SK-N-SH (cell line): ENCODE data around the gene PTPN9. TPM values are rescaled to one million over a fixed set of nuclear protein-coding genes. Genes with fewer than 3 reads are reported as not detected.

Source experiments
- CTCF ChIA-PET: fragments of 300-600, 350-600 bp; formaldehyde crosslinking; extraction: SDS; loops from one replicate; lab custom pipeline; 2021; lab: Yijun Ruan, JAX
- POLR2A ChIA-PET: fragments of 350-600 bp; sonication (Branson Sonifier 250); formaldehyde crosslinking; extraction: SDS; loops from one replicate; lab custom pipeline; 2020; ENCODE audit warnings: antibody characterized with exemption, inconsistent platforms; lab: Yijun Ruan, JAX
- DNase-seq: peaks from one replicate; pipeline ENCODE4 v3.0.0; 2012
- H2AFZ ChIP-seq: fragments of 200-600 bp; sonication (generic); 2 replicates; pipeline ENCODE4 v1.8.1; 2016; ENCODE audit warnings: antibody characterized with exemption, mild to moderate bottlenecking, low read depth
- H3F3A ChIP-seq: fragments of 200-600 bp; sonication (generic); replicated peaks from 2 replicates; pipeline ENCODE3; 2016; ENCODE audit warnings: antibody characterized with exemption, mild to moderate bottlenecking; ENCODE audit not compliant: insufficient read depth
- H3K27ac ChIP-seq, 2 experiments: fragments of 200-500 bp in 1 of 2; fragments of 200-600 bp in 1 of 2; sonication (Bioruptor generic) in 1 of 2; sonication (generic), shearing (Covaris generic) in 1 of 2; 2 replicates each; pipeline versions ENCODE4 v1.5.1 to v1.6.1; 2014 to 2016; ENCODE audit warnings: low read depth in 2 of 2, inconsistent platforms in 1 of 2, low read length in 1 of 2, mild to moderate bottlenecking in 1 of 2, mixed read lengths in 1 of 2
- H3K27me3 ChIP-seq: fragments of 200-600 bp; sonication (generic), shearing (Covaris generic); 2 replicates; pipeline ENCODE4 v1.6.1; 2016; ENCODE audit warnings: mixed run types; ENCODE audit not compliant: insufficient read depth
- H3K36me3 ChIP-seq, 2 experiments: fragments of 200-500 bp in 1 of 2; fragments of 200-600 bp in 1 of 2; sonication (Bioruptor generic) in 1 of 2; sonication (generic) in 1 of 2; replicated peaks in 1 of 2; 2 replicates each; pipeline versions ENCODE3 to v1.5.1; 2014 to 2016; ENCODE audit warnings: low read length in 1 of 2, mild to moderate bottlenecking in 1 of 2; ENCODE audit not compliant: insufficient read depth in 2 of 2, control insufficient read depth in 1 of 2
- H3K4me1 ChIP-seq, 2 experiments: fragments of 200-500 bp in 1 of 2; fragments of 200-600 bp in 1 of 2; sonication (Bioruptor generic) in 1 of 2; sonication (generic), shearing (Covaris generic) in 1 of 2; 2 replicates each; pipeline versions ENCODE4 v1.5.1 to v1.6.1; 2014 to 2016; ENCODE audit warnings: low read depth in 1 of 2, low read length in 1 of 2, mixed run types in 1 of 2; ENCODE audit not compliant: insufficient read depth in 2 of 2, control insufficient read depth in 1 of 2
- H3K4me2 ChIP-seq: fragments of 200-600 bp; sonication (generic), shearing (Covaris generic); 2 replicates; pipeline ENCODE4 v1.6.1; 2017; ENCODE audit warnings: mixed run types
- H3K4me3 ChIP-seq, 2 experiments: fragments of 200-500 bp in 1 of 2; fragments of 200-600 bp in 1 of 2; sonication (Bioruptor generic) in 1 of 2; sonication (generic), shearing (Covaris generic) in 1 of 2; 2 replicates each; pipeline versions ENCODE4 v1.5.1 to v1.8.1; 2014 to 2016; ENCODE audit warnings: low read depth in 2 of 2, inconsistent platforms in 1 of 2, low read length in 1 of 2, mild to moderate bottlenecking in 1 of 2, mixed read lengths in 1 of 2, moderate library complexity in 1 of 2
- H3K79me2 ChIP-seq: fragments of 200-600 bp; sonication (generic); 2 replicates; pipeline ENCODE4 v1.8.1; 2017; ENCODE audit warnings: mild to moderate bottlenecking; ENCODE audit not compliant: insufficient read depth
- H3K9ac ChIP-seq: fragments of 200-600 bp; sonication (generic); 2 replicates; pipeline ENCODE4 v1.6.1; 2017; ENCODE audit warnings: mixed run types
- H3K9me2 ChIP-seq: fragments of 200-600 bp; sonication (generic); 2 replicates; pipeline ENCODE4 v1.6.1; 2017; ENCODE audit warnings: mixed run types
- H3K9me3 ChIP-seq: fragments of 200-600 bp; sonication (generic); 2 replicates; pipeline ENCODE4 v1.6.1; 2017; ENCODE audit warnings: mixed run types, mild to moderate bottlenecking, moderate library complexity
- H4K20me1 ChIP-seq: fragments of 200-600 bp; sonication (generic); 2 replicates; pipeline ENCODE4 v1.6.1; 2017; ENCODE audit warnings: mild to moderate bottlenecking, mixed run types; ENCODE audit not compliant: insufficient read depth
- CHD2 ChIP-seq: fragments of 150-350 bp; IDR thresholded peaks from 2 replicates; pipeline ENCODE4 v1.6.1; 2018; ENCODE audit warnings: low read length; ENCODE audit not compliant: partially characterized antibody
- CTCF ChIP-seq: fragments of 200-600 bp; sonication (generic); IDR thresholded peaks from 2 replicates; pipeline ENCODE4 v1.6.1; 2017; ENCODE audit warnings: antibody characterized with exemption, mild to moderate bottlenecking, moderate library complexity
- FOXM1 ChIP-seq: IDR thresholded peaks from 2 replicates; pipeline ENCODE4 v1.4.0; 2012; ENCODE audit warnings: low read depth, mild to moderate bottlenecking
- GATA2 ChIP-seq: sonication (generic); formaldehyde crosslinking; IDR thresholded peaks from 2 replicates; pipeline ENCODE4 v1.5.0; 2020; ENCODE audit warnings: mild to moderate bottlenecking, missing genetic modification reagents
- IRF3 ChIP-seq: fragments of 150-350 bp; IDR thresholded peaks from 2 replicates; pipeline ENCODE4 v1.6.1; 2016; ENCODE audit warnings: mild to moderate bottlenecking, low read depth, low read length
- PBX3 ChIP-seq: IDR thresholded peaks from 2 replicates; pipeline ENCODE4; 2012
- TEAD4 ChIP-seq: IDR thresholded peaks from 2 replicates; pipeline ENCODE4 v1.4.0; 2012; ENCODE audit warnings: mild to moderate bottlenecking, borderline replicate concordance; ENCODE audit not compliant: insufficient read depth
- USF2 ChIP-seq: fragments of 150-350 bp; IDR thresholded peaks from 2 replicates; pipeline ENCODE4 v1.6.1; 2017; ENCODE audit warnings: antibody characterized with exemption, low read length, low read depth, borderline replicate concordance
- YY1 ChIP-seq: IDR thresholded peaks from 2 replicates; pipeline ENCODE4 v1.4.0; 2012; ENCODE audit warnings: low read depth, mild to moderate bottlenecking
- WGBS: methylation state at CpG from one replicate; pipeline ENCODE4 v1.1.6; 2017; ENCODE audit warnings: low lambda C conversion rate; 5-methylcytosine and 5-hydroxymethylcytosine counted together
- polyA plus RNA-seq, 3 experiments: library from polyadenylated mRNA; depleted of rRNA; stranded (reverse); fragments of >200 nt; gene quantifications; 2 replicates each; pipeline ENCODE4 v1.2.3, GENCODE V29; 2012

PTPN9 gene
- polyA plus RNA-seq, 1 of the 3 experiments (the other 2 are of a cell fraction) = 25.9 TPM

GRCh38 chr15:75570126-75570845, 8.8 kb downstream of the PTPN9 start:
- 94% methylated on average over 8 of the region's 8 CpGs for whole genome bisulfite sequencing
- Histone ChIP-seq H3K9me2 (no peaks in the 10 kb centered on the region), H3K9me3 (no peaks in the 10 kb centered on the region), H3F3A (peaks cover 21% of the 10 kb centered on the region), H3K4me1 (peaks cover 0 to 20% of the 10 kb centered on the region in 2 experiments; a peak in 1 of 4 replicates), H3K79me2 (peaks cover 97% of the 10 kb centered on the region), H2AFZ (no peak overlapping the region), H3K9ac (no peak overlapping the region), H3K4me2 (no peak overlapping the region), H3K4me3 (no peak overlapping the region), H4K20me1 (peaks cover 67% of the 10 kb centered on the region), H3K27ac (no peak overlapping the region), H3K27me3 (no peaks in the 10 kb centered on the region), H3K36me3 (peaks cover 0 to 1% of the 10 kb centered on the region in 2 experiments)
- TF ChIP-seq GATA2 (CRISPR knock-in tag) (no peak), IRF3 (no peak), CHD2 (no peak), PBX3 (no peak), FOXM1 (no peak), YY1 (no peak), TEAD4 (no peak), CTCF (no peak), USF2 (no peak)
- CTCF ChIA-PET = interaction anchor here (1.7 kb wide), 1 partner anchor 38 kb away, joined by 4 read pairs; no protein-coding TSS in a partner anchor
- DNase-seq = no peak
- POLR2A ChIA-PET = no interaction called here
